HG03045 (cell line): ENCODE data around the gene RAB11FIP4.

Experiments
- ATAC-seq: cut with Tn5 transposase; IDR thresholded peaks from one replicate; pipeline ENCODE4 v1.9.1; 2021; ENCODE audit warnings: mild to moderate bottlenecking, moderate library complexity; ENCODE audit not compliant: unreplicated experiment

RAB11FIP4 gene

DNA sequence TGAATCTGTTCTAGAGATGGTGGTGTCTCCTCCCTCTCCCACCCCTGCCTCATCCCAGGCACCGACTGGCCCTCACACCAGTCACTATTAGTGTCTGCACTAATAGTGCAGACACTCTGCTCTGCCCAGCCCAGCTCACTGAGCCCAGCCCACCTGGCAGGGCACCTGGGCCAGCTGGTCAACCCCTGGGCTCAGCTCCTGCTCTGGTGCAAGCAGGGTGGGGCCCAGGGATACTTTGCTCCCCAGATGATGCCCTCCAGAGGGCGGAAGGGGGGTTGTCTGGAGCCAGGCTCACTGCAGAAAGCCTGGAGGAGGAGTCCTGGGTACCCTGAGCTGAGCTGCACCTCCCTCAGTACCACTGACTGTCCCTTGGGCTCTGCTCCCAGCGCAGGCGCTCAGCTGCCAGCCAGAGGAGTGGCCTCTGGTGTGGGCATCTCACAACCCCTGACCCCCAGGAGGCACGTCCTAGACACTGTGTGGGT lies 14.5 kb downstream of the RAB11FIP4 start:
- ATAC-seq, result no peak

DNA sequence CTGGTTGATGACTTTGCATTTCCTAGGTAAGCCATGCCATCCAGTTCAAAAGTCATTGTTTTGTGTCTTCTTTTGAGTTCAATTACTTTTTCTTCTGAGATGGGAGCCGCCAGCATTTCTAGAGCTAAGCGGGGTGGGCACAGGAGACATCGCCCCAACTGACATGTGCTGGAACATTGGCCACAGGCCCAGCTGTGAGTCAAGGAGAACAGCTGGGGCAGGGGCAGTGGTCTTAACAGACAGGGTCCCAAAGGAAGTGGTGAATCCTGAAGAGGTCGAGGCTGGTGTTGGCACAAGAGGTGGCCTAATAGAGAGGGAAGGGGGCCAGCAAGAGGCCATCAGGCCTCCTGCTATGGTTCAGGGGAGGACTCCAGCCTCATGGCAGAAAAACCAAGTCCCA lies 17.1 kb downstream of the RAB11FIP4 start:
- no peak for ATAC-seq

GRCh38 chr17:31411707-31412285 lies 20.3 kb downstream of the RAB11FIP4 start:
- no peak for ATAC-seq

DNA sequence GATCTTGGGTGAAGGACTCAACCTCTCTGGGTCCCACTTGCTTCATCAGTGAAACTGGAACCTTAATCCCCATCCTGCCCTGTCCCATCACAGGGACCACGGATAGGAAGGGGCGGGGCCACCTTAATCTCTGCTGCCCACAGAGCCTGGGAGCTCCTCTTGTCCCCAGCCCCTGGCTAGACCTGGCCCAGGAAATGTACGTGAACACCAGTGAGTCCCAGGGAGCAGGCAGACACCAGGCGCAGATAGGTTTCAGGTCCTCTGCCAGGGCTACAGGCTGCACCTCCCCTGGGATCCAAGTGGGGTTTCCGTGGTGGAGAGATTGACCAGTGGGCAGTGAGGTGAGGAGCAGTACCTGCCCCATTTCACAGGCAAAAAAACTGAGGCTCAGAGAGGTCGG lies 21.0 kb downstream of the RAB11FIP4 start:
- no peak for ATAC-seq

DNA sequence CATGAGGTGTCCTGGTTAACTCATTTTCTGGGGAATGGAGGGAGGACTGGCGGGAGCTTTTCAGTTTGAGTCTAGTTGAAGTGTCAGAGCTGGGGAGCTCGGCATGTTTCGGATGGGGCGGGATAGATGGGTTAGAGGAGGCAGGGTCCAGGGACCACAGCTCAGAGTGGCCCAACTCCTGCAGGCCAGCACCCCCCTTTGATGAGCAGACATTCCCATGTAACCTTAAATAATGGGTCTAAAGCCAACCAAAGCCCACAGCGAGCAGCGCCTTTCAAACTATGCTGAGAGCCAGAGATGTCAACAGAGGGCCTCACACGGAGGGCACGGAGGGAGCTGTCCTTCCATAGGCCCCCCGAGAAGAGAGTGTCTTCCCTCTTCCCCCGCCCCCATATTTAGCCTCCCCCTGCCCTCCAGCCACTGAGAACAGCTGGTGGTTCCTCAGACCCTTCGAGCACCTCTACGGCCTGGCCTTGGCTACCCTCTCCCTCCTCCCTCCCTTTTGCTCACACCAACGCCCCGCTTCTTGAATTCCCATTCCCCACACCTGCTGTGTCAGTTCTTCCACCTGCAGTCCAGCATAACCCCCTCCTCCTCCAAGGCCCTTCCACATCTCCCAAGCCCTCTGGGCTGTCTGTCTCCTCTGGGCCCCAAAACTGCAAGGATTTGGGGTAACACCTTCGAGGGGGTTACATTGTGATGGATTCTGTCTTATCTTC lies 21.8 kb downstream of the RAB11FIP4 start:
- no peak for ATAC-seq

GRCh38 chr17:31413874-31414549 lies 22.5 kb downstream of the RAB11FIP4 start:
- ATAC-seq, result no peak

- ATAC-seq, result no peak
These were observed 23.1 kb downstream of the RAB11FIP4 start for GRCh38 chr17:31414550-31414918.

DNA sequence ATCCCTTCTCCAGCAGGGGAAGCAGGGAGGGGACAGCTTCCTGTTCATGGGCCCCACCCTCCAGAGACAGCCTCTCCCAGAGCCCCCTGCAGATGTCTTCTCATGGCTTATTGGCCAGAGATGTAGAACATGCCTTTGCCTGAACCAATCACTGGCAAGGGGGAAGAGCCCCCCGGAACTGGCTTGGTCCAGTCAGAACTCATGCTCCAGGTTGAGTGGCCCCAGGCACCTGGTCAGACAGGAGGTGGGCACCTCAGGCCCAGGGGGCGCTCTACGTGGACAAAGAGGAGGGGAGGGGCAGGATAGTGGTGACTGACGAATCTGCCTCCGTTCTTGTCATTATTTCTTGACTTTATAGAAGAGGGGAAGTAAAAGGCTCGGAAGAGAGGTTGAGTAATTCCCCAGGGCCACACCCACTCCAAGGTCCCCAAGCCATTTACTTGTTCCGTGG lies 23.6 kb downstream of the RAB11FIP4 start:
- ATAC-seq, result no peak

DNA sequence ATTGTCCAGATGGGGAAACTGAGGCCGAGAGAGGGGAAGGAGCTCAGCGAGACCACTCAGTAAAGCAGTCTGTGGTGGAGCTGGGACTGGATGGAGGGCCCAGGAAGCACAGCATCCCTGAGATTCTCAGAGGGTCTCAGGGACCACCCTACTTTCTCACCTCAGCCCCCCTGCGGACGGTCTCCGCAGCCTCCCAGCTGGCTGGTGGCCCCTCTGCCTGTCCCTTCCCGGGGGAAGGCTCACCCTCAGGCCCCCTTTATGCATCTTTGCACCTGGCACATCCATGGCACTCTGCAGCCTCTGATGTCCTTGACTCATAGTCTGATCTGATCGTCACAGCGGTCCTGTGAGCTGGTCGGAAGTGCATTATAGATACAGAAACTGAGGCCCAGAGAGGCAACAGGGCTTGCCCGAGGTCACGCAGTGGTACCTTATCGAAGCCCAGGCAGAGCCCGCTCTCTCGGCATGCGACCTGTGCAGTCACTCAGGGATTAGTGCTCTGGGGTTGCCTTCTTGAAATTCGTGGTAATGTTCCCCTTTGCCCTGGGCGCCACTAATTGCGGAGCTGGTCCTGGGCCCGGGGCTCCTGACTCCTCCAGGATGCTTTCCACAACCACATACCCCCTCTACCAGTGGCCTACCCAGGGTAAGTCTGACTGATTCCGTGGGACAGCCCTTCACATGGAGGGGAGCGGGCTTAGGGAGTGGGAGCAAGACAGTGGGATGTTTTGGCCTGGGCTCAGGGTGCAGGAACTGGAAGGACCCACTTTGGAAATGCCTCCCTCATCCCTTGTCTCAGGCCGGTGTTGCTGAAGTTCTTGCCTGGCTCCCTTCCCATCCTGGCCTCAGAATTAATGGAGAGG lies 24.4 kb downstream of the RAB11FIP4 start:
- ATAC-seq, result no peak

DNA sequence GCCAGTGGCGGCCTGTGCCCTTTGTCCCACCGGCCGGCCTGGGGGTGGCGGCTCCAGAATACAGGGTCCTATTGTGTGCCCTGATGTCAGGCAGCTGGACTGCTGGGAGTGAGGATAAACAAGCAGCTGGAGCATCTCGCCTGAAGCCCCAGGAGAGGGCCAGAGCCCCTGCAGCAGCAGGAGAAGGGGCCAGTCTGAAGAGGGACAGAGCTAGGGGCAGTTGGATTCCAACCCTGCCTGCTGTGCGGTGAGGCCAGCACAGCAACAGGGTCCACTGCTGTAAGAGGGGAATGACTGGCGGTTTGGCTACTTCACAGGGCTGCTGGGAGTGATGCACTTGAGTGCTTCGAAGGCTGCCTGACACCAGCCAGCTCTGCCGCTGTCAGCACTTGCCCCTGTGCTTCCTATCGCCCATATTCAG lies 25.0 kb downstream of the RAB11FIP4 start:
- no peak for ATAC-seq

DNA sequence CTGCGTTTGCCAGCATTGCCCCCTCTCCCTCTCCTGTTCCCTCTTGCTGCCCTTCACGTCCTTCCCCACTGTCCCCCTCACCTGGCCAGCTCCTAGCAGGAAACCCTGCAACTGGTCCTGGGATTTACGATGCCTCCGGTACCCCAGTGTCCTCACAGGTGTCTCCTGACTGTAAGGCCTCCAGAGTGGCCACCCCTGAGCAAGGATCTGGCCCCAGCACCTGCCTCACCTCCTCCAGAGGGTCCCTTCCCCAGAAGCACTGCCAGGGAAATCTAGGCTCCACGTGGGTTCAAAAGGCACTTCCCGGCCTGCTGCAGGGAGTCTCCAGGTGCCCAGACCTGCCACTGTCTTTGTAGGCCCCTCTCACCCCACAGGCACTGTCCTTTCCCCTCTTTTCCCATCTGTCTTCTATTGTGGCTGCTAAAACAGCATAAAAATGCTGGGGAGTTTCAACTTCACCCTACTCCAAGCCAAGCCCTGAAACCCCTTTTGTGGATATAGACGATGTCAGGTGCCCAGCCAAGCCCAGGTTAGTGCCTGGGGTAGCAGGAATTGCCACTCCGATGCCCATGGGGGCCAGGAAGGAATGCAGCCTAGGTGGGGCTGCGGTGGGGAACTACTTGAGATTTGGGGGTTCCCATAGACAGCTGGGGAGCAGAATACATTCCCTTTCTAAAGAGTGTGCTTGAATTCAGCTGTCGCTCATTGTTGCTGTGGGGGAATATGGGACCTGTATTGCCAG lies 25.7 kb downstream of the RAB11FIP4 start:
- no peak for ATAC-seq

- no peak for ATAC-seq
These were observed 27.4 kb downstream of the RAB11FIP4 start for GRCh38 chr17:31418773-31419350.

- ATAC-seq, result no peak
These were observed 31.0 kb downstream of the RAB11FIP4 start for GRCh38 chr17:31422443-31422842.

DNA sequence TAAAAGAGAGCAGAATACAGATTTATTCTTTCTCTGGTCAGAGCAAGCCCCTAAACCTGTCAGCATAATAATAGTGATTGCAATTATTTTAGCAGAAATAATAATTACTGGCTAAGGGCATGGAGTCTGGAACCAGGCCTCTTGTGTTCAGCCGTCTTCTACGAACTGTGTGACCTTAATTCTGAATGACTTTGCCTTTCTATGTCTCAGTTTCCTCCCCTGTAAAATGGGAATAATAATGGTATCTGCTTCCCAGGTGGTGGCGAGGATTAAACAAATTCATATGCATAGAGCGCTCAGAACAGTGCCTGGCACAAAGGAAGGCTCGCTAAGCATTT lies 33.4 kb downstream of the RAB11FIP4 start:
- no peak for ATAC-seq

DNA sequence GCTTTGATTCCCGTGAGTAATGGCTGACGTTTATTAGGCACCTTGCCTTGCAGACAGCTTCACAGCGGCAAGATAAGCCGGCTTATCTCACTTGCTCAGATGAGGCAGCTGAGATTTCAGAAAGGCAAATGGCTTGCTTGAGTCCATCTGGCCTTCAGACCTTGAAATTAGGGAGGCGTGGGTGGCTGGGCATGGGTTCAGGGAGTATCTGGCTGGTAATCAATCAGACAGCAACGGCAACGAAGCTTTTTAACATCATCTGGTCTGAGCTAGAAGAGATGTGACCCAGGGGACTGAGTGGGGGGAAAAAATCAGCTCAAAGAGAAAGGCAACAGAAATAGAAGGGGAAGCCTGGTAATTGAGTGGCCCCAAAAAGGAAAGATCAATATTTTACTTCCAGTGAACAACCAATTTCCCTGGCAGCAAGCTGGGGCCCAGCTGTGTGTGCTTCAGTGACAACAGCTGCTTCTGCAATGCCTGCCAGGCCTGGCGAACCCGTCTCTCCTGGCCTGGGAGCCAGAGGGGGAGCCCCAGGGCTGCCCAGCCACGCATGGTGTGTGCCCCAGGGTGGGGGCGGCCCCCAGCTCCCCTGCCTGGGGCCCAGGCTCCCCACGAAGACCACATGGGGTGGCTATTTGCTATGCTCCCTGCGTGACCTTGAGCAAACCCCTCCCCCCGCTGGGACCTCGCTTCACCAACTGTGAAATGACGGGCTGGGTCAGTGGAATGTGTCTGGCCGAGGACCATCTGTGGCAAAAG lies 34.0 kb downstream of the RAB11FIP4 start:
- ATAC-seq, result no peak

DNA sequence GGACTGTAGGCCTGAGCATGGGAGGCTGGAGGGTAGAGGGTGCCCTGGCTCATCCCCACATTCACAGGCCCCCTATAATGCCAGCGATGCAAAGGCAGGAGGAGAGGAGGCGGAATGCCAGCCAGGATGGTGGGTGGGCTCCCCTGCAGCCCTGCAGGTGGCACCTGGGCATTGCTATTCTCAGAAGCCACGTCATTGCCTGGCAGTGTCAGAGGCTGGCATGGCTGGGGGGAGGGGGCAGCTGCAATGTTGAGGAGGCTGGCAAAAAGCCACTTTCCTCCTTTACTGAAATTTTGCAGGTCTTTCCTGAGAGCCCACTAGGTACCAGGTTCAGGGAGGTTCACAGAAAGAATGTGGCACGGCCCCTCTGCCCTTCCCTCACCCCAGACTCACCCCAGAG lies 36.2 kb downstream of the RAB11FIP4 start:
- no peak for ATAC-seq

DNA sequence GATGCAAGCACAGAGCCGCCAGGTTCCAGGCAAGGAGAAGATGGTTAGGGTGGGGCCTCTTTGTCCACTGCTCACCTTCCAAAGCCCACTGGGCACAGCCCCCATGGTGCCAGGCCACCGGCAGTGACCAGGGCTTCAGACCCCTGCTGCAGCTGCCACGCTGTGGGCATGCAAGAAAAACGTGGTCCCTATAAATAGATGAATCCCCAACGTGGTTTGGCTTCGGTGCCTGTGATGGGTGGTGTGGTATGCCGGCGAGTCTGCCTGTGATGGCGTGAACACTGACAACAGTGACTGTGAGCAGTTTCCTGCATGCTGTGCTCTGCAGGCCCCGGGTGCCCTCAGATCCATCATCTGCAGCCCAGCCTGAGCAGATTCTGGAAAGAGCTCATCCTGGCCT lies 36.6 kb downstream of the RAB11FIP4 start:
- ATAC-seq, result no peak

GRCh38 chr17:31428512-31428911 lies 37.0 kb downstream of the RAB11FIP4 start:
- no peak for ATAC-seq

DNA sequence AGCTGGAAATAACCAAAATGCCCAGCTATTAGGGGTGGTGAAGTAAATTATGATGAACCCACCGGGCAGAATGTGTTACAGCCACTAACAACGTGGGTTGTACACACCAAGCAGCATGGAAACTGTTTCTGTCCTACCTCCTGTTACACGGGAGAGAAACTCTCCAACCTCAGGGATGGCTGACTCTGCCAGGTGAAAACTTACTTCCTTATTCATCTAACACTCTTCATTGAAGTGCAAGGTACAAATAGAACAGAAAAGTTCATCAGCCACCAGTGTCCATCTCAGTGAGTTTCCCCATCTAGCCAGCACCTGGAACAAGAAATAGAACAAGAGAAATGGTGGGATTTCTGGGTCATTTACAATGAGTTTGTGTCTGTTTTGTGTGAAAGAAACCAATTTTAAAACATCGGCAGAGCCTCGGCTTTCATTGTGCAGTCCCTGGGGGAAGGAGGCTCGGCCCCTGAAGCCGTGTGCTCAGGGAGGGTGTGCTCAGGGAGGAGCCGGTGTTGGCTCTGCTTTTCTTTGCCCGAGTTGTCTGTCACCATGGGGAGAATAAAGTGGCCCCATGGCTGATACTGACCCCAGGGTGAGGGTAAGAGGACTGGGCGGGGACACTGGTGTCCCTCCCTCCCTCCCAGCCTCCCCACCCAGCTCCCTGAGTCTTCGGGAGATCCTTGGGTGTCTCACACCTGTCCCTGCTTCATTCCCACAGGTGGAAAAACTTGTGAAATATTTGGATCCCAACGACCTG lies 39.8 kb downstream of the RAB11FIP4 start:
- no peak for ATAC-seq
